Hepatocyte (in vitro differentiated cells): ENCODE measurements around the gene KCNQ1.

Experiments used
- EZH2 ChIP-seq: fragments of 200-600 bp; sonication (generic); IDR thresholded peaks from 2 replicates; pipeline ENCODE4 v1.6.1; 2016; ENCODE audit warnings: antibody characterized with exemption, mild to moderate bottlenecking, borderline replicate concordance
- TF ChIP-seq, protein P1 (sequence below): fragments of 200-600 bp; sonication (generic); IDR thresholded peaks from 2 replicates; pipeline ENCODE4 v1.5.1; 2016; ENCODE audit warnings: antibody characterized with exemption, mild to moderate bottlenecking; ENCODE audit not compliant: poor library complexity

DNA sequence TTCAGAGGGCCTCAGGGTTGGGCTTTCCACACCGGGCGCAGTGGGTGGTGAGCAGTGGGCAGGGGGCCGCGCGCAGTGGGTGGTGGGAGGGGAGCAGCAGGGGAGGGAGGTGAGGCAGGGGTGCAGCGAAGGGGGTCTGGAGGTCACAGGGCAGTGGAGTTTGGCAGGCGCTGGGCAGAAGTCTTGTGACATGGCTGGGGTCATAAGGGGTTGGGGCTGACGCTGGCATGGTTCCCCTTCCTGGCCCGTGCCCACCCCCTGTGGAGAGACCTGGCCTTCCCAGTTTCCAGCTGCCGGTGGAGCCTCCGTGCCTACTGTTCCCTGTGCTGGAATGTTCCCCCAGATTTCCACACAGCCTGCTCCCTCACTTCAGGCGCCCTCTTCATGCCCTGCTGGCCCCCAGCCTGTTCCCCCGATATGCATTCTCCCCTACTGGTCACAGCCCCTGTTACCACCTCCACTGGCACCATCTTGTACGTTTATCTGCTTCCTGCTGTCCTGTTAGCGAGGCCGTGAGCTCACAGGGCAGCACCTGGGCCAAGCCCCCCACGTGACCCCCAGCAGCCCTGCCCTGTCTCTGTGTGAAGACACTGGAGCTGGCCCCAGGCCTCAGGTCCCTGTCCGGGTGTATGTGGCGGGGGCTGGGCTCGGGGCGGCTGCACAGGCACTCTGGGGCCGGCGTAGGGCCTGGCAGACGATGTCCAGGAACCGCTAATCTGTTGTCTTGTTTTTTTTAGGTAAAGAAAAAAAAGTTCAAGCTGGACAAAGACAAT, 143.4 kb downstream of the KCNQ1 start:
- TF ChIP-seq, protein P1, sequence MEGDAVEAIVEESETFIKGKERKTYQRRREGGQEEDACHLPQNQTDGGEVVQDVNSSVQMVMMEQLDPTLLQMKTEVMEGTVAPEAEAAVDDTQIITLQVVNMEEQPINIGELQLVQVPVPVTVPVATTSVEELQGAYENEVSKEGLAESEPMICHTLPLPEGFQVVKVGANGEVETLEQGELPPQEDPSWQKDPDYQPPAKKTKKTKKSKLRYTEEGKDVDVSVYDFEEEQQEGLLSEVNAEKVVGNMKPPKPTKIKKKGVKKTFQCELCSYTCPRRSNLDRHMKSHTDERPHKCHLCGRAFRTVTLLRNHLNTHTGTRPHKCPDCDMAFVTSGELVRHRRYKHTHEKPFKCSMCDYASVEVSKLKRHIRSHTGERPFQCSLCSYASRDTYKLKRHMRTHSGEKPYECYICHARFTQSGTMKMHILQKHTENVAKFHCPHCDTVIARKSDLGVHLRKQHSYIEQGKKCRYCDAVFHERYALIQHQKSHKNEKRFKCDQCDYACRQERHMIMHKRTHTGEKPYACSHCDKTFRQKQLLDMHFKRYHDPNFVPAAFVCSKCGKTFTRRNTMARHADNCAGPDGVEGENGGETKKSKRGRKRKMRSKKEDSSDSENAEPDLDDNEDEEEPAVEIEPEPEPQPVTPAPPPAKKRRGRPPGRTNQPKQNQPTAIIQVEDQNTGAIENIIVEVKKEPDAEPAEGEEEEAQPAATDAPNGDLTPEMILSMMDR: no peak
- TF ChIP-seq EZH2: no peak
